Progenitor cell of endocrine pancreas (in vitro differentiated cells): ENCODE measurements around the gene ESPNL. TPM values are rescaled to one million over a fixed set of nuclear protein-coding genes. Genes with fewer than 3 reads are reported as not detected.

ENCODE experiments used
- DNase-seq: peaks from one replicate; pipeline ENCODE4 v3.0.0; 2021; ENCODE audit warnings: low spot score; ENCODE audit not compliant: unreplicated experiment
- H3K27ac Mint-ChIP-seq: 2 replicates; pipeline ENCODE4 v1.8.0; 2021; ENCODE audit warnings: mild to moderate bottlenecking, moderate library complexity, mixed read lengths
- H3K27me3 Mint-ChIP-seq: 2 replicates; pipeline ENCODE4 v1.8.0; 2021; ENCODE audit warnings: mixed read lengths
- H3K36me3 Mint-ChIP-seq: 2 replicates; pipeline ENCODE4 v1.8.0; 2022; ENCODE audit warnings: mixed read lengths; ENCODE audit not compliant: insufficient read depth
- H3K4me1 Mint-ChIP-seq: 2 replicates; pipeline ENCODE4 v1.8.0; 2021; ENCODE audit warnings: low read depth, mixed read lengths
- H3K4me3 Mint-ChIP-seq: 2 replicates; pipeline ENCODE4 v1.8.0; 2021; ENCODE audit warnings: low read depth, mild to moderate bottlenecking, moderate library complexity, mixed read lengths
- H3K9me3 Mint-ChIP-seq: 2 replicates; pipeline ENCODE4 v1.8.0; 2021; ENCODE audit warnings: low read depth, mixed read lengths
- total RNA-seq: library from RNA; stranded (reverse); gene quantifications from 2 replicates; pipeline ENCODE4 v1.2.1, GENCODE V29; 2021
- TF ChIP-seq, protein P1 (sequence below): fragments of 200-600 bp; sonication (generic); IDR thresholded peaks from one replicate; pipeline ENCODE4 v1.5.0; 2021; ENCODE audit warnings: antibody characterized with exemption, mild to moderate bottlenecking; ENCODE audit not compliant: unreplicated experiment

The ESPNL gene
- total RNA-seq, 1 donor from 2014 or later: 0.31 TPM

DNA sequence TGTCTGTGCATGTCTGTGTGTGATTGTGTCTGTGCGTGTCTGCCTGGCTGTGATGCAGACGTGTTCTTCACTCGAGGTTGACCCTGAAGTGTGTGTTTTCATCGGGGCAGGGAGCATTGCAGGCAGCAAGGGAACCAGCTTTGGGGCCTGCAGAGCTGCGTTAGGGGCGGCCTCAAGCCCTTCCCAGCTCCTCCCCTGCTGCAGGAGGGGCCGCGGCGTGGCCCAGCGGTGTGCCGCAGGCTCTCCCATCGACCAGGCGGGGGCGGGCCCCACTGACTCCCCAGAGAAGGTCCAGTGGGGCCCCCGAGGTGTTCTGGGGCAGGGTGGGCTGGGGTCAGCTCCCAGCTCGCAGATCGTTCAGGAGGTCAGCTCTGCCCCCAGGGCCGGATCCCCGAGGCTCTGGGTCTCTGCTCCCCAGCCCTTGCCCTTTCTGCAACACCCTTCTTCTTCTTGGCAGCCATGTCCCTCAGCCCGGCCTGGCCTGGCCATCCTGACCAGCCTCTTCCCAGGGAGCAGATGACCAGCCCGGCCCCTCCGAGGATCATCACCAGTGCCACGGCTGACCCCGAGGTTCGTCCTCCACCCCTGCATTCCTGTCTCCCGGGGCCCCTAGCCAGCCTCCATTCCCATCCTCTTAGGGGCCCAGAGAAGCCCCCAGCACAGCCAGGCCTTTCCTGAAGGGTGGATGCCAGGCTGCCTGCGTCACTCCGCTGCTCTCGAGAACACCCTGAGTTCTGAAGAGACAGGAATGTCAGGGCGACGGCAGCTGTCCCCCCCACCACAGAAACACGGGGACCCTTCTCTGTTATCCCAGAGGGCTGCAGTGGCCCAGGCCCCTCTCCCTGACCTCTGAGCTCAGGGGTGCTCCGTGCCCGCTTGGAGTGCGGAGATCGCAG, 27.3 kb downstream of the ESPNL start:
- no peak for DNase-seq
- no peak overlapping the region for H3K4me3 Mint-ChIP-seq
- no peaks in the 10 kb centered on the region for H3K27me3 Mint-ChIP-seq
- H3K4me1 Mint-ChIP-seq: no peaks in the 10 kb centered on the region
- H3K27ac Mint-ChIP-seq: no peak overlapping the region
- no peaks in the 10 kb centered on the region for H3K36me3 Mint-ChIP-seq
- H3K9me3 Mint-ChIP-seq: no peaks in the 10 kb centered on the region
- TF ChIP-seq, protein P1, sequence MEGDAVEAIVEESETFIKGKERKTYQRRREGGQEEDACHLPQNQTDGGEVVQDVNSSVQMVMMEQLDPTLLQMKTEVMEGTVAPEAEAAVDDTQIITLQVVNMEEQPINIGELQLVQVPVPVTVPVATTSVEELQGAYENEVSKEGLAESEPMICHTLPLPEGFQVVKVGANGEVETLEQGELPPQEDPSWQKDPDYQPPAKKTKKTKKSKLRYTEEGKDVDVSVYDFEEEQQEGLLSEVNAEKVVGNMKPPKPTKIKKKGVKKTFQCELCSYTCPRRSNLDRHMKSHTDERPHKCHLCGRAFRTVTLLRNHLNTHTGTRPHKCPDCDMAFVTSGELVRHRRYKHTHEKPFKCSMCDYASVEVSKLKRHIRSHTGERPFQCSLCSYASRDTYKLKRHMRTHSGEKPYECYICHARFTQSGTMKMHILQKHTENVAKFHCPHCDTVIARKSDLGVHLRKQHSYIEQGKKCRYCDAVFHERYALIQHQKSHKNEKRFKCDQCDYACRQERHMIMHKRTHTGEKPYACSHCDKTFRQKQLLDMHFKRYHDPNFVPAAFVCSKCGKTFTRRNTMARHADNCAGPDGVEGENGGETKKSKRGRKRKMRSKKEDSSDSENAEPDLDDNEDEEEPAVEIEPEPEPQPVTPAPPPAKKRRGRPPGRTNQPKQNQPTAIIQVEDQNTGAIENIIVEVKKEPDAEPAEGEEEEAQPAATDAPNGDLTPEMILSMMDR: no peak

- no peak overlapping the region for H3K27ac Mint-ChIP-seq
- H3K9me3 Mint-ChIP-seq: no peaks in the 10 kb centered on the region
- no peak overlapping the region for H3K4me3 Mint-ChIP-seq
- no peak for DNase-seq
- H3K36me3 Mint-ChIP-seq: no peaks in the 10 kb centered on the region
- TF ChIP-seq, protein P1: no peak
- no peaks in the 10 kb centered on the region for H3K4me1 Mint-ChIP-seq
- H3K27me3 Mint-ChIP-seq: no peaks in the 10 kb centered on the region
Measured at GRCh38 chr2:238128061-238128440, 27.9 kb downstream of the ESPNL start.

DNA sequence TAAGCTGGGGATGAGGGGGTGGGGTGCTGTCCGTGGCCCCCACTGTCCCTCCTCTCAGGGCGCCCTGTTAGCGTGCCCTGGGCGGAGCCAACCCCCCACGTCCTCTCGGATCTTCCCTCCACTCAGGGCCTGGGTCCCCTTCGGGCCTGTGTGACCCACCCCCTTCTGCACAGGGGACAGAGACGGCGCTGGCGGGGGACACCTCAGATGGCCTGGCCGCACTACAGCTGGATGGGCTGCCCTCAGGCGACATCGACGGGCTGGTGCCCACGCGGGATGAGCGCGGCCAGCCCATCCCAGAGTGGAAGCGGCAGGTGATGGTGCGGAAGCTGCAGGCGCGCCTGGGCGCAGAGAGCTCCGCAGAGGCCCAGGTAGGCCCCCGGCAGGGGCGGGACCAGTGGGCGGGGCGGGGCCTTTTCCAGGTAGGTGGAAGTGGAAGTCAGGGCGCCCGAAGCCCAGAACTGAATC, 28.4 kb downstream of the ESPNL start:
- Mint-ChIP-seq H3K9me3 (no peaks in the 10 kb centered on the region), H3K4me1 (no peaks in the 10 kb centered on the region), H3K4me3 (no peak overlapping the region), H3K27ac (no peak overlapping the region), H3K36me3 (no peaks in the 10 kb centered on the region), H3K27me3 (peaks cover 2% of the 10 kb centered on the region)
- no peak for DNase-seq
- TF ChIP-seq, protein P1: no peak

DNA sequence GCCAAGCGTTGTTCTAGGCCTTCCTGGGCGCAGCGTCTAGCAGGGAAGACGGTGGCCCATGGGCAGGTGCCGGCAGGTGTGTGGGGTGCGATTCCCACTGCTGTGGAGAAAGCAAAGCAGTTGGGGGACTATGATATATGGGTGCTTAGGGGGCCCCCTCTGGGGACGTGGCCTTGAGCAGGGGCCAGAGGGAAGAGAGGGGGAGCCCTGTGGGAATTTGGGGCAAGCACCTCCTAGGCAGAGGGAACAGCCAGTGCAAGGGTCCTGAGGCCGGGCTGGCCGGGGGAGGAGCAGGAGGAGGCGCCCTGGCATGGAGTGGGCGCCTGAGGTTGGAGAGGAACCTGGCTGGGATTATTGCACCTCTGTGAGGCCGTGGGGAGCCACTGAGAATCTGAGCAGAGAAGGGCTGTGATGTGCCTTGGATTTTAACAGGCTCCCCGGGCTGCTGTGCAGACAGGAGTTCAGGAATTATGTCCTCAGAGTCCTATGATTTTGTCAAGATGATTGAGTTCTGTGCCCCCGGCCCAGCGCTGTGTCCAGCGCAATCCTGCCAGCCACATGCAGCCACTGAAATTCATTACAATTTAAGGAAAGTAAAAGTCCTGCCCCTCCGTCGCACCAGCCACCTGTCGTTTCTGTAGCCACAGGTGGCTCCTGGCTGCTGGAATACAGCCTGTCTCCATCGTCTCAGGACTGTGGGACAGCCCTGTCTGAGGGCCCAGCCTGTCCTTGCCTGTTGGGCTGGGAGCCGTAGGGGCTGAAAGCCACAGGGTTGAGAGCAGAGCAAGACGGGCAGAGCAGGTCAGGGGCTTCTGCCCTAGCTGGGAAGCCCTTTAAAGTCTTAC, 29.2 kb downstream of the ESPNL start:
- no peak overlapping the region for H3K27ac Mint-ChIP-seq

More for the DNA sequence above, 29.2 kb downstream of the ESPNL start:
- peaks cover 3% of the 10 kb centered on the region for H3K27me3 Mint-ChIP-seq
- no peak overlapping the region for H3K4me3 Mint-ChIP-seq
- H3K36me3 Mint-ChIP-seq: no peaks in the 10 kb centered on the region
- no peak for DNase-seq
- H3K9me3 Mint-ChIP-seq: no peaks in the 10 kb centered on the region
- H3K4me1 Mint-ChIP-seq: no peaks in the 10 kb centered on the region
- TF ChIP-seq, protein P1: no peak
